HCT116 (cell line): ENCODE measurements around the gene BLOC1S6.

ENCODE experiments used
- EGR1 ChIP-seq: IDR thresholded peaks from 2 replicates; pipeline ENCODE4 v1.6.1; 2012; ENCODE audit warnings: low read depth
- TF ChIP-seq, protein P1 (sequence below), 3 experiments: fragments of 200-600 bp in 1 of 3; sonication (generic) in 1 of 3; IDR thresholded peaks in 2 of 3; conservative IDR thresholded peaks in 1 of 3; 2 replicates each; pipeline ENCODE4 v1.5.1; 2012 to 2017; ENCODE audit warnings: low read depth in 2 of 3, low read length in 2 of 3, antibody characterized with exemption in 1 of 3, borderline replicate concordance in 1 of 3, control low read depth in 1 of 3, mild to moderate bottlenecking in 1 of 3, mixed read lengths in 1 of 3, mixed run types in 1 of 3, moderate library complexity in 1 of 3; ENCODE audit not compliant: insufficient read depth in 1 of 3

GRCh38 chr15:45543051-45543450, 44.1 kb upstream of the BLOC1S6 start:
- TF ChIP-seq, protein P1, sequence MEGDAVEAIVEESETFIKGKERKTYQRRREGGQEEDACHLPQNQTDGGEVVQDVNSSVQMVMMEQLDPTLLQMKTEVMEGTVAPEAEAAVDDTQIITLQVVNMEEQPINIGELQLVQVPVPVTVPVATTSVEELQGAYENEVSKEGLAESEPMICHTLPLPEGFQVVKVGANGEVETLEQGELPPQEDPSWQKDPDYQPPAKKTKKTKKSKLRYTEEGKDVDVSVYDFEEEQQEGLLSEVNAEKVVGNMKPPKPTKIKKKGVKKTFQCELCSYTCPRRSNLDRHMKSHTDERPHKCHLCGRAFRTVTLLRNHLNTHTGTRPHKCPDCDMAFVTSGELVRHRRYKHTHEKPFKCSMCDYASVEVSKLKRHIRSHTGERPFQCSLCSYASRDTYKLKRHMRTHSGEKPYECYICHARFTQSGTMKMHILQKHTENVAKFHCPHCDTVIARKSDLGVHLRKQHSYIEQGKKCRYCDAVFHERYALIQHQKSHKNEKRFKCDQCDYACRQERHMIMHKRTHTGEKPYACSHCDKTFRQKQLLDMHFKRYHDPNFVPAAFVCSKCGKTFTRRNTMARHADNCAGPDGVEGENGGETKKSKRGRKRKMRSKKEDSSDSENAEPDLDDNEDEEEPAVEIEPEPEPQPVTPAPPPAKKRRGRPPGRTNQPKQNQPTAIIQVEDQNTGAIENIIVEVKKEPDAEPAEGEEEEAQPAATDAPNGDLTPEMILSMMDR (IDR thresholded peaks at IDR 0.05 in 2 of 3, conservative IDR thresholded peaks at IDR 0.05 in 1 of 3; ENCODE audit: borderline replicate concordance in 1 of 3, insufficient read depth in 1 of 3, low read depth in 2 of 3, low read length in 2 of 3), result no peak
- no peak for TF ChIP-seq EGR1
